NCI-H1694 treated with DMSO at 0.1 percent for 48 hours (cell line): Measurements from ENCODE around the gene OGT.
"Not testable (repeated sequence)": the region's sequence is repeated elsewhere in the genome, so short reads cannot be mapped to it uniquely, and the experiment has no call there.

Source experiments
- DNase-seq: peaks from one replicate; lab custom pipeline; 2025; lab: John Stamatoyannopoulos, UW

The OGT gene

DNA sequence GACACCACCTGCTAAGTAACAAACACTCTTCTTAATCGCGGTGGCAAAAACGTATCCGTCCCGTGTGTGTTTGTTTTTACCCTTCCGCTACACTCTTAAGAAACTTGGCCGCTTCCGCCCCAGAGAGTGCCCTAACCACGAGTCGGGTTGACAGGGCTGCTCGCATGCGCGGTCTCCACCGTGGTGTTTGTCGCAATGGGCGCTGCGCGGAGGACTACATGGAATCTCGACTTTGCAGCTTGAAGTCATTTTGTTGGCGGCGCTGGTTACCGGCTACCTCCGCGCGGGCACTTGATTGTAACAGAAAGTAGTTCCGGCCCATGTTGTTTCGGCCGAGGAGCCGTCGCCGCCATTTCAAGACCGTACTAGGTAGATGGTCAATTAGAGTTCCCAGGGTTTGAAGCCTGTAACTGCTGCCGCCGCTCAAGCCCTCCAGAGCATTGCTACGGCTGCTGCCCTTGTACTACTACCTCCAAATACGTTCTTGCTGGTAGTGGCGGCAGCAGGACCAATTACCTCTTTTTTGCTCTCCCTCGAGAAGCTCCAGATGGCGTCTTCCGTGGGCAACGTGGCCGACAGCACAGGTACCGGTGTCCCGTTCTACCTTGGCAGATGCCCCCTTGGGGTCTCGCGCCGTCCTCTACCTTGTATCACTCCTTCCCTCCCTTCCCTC, at the start of gene OGT:
Gene OGT (plus strand): TSS at position 352 of the 673 bp plus-strand sequence. CDS start 196 bp downstream, at position 548.
- DNase-seq, result peak; percentile 93

DNA sequence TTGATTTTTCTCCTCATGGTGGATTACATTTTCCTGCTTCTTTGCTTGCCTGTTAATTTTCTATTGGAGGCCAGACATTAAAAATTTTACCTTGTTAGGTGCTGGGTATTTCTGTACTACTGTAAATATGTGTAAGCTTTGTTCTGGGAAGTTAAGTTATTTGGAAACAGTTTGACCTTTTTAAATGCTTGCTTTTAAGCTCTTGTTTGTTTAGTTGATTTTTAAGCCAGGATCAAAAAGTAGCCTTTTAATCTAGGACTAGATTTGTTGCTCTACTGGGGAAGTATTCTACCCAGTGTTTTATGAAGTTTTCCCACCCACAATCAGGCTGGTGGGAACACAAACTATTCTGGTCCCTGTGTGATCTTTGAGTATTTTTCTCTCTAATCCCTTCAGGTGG, 45.1 kb upstream of the OGT start:
- no peak for DNase-seq

DNA sequence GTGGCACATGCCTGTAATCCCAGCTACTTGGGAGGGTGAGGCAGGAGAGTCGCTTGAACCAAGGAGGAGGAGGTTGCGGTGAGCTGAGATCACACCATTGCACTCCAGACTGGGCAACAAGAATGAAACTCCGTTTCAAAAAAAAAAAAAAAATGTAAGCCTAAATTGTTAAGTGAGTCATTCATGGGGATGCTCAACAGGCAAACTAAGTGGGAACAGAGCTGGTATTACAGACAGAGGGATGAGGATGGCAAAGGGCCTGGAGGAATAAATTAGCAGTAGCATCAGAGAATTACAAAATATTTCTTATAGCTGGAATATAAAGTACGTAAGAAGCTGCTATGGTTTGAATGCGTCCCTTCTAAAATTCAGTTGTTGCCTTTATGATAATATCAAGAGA, 43.4 kb upstream of the OGT start:
- no peak for DNase-seq

DNA sequence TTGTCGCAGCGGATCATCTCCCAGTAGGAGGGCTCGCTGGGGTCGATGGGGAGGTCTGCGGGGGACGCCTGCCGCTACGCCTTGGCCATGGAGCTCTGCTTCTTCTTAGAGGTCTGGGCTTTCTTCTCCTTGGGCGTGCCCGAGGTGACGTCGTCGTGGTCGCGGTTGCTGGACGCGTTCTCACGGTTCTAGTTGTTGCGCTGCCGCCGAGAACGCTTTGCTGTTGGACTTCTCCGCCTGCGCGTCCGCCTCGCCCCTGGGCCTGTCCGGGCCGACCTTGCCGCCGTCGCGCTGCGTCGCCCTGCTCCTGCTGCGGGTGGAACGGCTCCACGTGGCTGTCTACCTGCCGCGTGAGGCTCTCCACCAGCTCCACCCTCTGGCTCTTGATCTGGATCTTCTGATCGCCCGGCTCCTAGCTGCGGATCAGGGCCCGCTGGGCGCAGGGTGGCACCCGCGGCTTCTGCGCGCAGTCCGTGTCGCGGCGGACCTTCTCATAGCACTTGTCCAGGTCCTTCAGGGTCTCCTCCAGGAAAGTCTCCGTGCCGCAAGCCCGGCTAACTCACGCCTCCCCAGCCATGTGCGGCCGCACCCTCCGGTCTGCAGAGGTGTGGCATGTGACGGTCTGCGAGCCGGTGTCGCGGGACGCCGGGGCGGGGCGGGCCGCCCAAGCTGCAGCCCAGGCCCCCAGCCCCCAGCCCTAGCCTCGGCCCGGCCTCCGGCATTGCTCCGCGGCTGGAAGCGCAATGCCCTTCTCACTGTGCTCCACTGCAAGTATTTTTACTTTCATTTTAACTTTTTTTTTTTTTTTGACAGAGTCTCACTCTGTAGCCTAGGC, 40.5 kb upstream of the OGT start:
- DNase-seq, result no peak

DNA sequence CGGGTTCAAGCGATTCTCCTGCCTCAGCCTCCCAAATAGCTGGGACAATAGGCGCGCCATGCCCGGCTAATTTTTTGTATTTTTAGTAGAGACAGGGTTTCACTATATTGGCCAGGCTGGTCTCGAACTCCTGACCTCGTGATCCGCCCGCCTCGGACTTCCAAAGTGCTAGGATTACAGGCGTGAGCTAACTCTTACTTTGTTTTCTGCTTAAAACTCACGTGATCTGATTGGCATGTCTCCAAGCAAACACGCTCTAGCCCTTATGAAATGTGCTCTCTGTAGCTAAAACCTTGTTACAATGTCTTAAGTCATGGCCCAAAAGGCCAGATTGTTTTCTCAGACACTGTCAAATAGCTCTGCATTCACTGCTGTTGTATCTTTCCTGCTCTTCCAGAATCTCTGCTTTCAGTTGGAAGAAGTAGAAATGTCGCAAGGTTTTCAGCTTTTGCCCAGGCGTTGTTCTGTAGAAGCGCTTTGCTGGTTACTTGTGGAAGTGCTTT, 39.7 kb upstream of the OGT start:
- DNase-seq, result no peak

DNA sequence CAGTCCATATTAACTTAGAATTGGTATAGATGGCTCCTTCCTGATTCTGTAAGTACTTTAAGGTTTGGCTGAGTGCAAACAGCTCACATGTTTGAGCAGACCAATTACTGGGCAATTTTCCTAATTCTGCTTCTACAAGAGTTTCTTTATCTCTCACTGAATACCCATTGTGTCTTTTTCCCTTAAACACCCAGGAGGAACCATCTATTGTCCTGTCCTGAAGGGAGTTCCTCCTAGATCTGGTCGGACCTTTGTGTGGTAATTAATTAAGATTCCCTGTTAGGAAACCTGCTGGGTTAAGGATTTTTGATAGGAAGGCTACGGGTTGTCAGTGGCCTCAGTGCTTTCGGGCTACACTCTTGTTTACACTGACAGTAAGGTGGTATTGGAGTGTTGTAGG, 36.9 kb upstream of the OGT start:
- not testable (repeated sequence) for DNase-seq

DNA sequence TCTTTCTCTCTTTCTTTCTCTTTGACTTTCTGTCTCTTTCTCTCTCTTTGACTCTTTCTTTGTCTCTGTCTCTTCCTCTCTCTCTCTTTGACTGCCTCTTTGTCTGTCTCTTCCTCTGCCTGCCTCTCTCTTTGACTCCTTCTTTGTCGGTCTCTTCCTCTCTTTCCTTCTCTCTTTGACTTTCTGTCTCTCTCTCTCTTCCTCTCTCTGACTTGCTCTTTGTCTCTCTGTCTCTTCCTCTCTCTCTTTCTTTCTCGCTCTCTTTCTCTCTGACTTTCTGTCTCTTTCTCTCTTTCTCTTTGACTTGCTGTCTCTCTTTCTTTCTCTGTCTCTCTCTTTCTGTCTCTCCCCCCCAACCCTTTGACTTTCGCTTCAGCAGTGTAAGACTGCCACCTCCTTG, 36.4 kb upstream of the OGT start:
- DNase-seq, result no peak

DNA sequence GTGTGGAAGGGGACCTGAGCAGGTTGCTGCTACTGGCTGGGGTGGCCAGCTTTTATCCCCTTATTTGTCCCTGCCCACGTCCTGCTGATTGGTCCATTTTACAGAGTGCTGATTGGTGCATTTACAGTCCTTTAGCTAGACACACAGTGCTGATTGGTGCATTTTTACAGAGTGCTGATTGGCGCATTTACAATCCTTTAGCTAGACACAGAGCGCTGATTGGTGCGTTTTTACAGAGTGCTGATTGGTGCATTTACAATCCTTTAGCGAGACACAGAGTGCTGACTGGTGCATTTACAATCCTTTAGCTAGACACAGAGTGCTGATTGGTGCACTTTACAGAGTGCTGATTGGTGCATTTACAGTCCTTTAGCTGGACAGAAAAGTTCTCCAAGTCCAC, 30.8 kb upstream of the OGT start:
- not testable (repeated sequence) for DNase-seq

DNA sequence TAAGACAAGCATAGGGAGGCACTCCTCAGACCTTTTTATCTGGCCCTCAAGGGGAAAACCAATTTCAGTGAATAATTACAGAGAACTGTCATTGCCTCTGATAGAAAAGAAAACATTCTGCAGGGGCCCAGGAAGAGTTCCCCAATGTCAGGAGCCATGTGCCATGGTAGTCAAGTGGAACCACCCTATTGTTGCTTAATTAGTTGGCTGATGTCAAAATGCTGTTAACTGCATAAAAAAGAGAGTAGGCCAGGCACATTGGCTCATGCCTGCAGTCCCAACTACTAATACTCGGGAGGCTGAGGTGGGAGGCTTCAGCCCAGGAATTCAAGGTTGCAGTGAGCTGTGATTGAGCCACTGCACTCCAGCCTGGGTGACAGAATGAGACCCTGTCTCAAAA, 28.6 kb upstream of the OGT start:
- no peak for DNase-seq

DNA sequence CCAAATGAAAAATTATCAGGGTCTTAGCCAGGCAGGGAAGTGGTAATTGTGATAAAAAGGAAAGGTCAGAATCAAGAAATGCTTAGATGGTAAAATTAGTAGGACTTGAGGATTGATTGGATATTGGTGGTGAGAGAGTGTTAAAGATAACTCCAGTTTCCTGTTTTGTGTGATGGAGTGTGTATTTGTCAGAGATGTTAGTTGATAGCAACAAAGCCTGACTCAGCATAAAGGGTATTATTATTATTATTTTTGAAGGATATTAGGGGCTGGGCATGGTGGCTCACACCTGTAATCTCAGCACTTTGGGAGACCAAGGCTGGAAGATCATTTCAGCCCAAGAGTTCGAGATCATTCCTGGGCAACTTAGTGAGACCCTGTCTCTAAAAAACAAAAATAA, 23.6 kb upstream of the OGT start:
- no peak for DNase-seq

DNA sequence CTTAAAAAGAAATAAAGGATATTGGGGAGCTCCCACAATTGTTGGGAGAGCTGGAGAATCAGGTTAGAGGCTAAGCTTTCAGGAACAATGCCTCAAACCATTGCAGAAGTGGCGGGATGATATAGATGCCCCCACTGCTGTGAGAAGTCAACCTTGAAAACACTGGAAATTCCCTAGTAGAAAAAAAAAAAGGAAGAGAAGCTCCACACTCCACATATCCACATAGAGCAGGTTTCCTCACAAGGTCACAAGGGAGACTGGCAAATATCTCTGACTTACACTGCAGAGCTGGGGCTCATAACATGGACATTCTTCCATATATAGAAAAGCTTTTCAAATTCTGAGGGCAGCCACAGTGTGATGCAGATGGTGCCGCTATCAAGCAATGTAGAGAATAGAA, 22.7 kb upstream of the OGT start:
- no peak for DNase-seq

DNA sequence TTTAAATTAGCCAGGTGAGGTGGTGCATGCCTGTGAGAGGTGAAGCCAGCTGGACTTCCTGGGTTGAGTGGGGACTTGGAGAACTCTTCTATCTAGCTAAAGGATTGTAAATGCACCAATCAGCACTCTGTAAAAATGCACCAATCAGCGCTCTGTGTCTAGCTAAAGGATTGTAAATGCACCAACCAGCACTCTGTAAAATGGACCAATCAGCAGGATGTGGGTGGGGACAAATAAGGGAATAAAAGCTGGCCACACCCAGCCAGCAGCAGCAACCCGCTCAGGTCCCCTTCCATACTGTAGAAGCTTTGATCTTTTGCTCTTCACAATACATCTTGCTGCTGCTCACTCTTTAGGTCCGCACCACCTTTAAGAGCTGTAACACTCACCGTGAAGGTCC, 19.2 kb upstream of the OGT start:
- DNase-seq, result not testable (repeated sequence)

DNA sequence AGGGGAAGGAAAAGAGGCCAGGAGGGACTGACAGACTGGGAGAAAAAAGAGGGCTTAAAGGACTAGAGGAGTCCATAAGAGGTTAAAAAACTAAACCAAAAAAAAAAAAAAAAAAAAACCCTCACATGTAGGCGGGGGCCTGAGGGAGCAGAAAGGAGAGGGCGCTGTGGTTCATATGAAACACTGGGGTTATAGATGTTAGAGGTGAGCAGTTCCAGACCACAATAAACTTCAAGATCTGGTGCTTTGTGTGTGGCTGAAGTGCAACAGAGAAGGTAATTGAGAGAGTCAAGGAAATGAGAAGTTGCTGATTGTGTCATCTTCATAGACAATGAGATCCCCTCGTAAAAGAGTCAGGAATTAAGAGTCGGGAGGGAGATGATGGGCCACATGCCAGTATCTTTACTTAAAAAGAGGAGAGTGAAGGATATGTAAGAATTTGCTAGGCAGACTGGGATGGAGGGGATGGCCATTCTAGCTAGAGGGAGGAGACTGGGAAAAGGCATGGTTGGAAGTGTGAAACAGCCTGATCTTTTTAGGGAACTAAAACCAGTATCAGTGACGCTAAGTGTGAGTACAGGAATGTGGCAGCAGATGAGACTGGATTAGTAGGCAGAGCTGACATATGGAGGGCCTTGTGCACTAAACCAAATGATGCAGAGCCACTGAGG, 18.4 kb upstream of the OGT start:
- no peak for DNase-seq

DNA sequence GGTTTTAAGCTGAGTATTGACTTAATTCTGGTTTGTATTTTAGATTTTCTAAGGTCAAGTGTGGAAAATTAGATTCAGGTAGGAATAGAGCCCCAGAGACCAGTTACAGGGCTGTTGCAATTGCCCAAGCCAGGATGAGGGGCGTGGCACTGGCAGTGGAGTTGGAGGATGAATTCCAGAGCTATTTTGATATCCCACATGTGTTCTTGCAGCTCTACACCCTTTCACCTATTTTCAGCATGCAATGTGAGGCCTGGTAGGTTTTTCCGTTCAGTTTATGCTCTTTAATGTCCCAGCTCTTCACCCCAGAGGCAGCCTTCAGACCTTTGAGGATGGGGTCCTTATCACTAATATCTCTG, 17.9 kb upstream of the OGT start:
- DNase-seq, result no peak

DNA sequence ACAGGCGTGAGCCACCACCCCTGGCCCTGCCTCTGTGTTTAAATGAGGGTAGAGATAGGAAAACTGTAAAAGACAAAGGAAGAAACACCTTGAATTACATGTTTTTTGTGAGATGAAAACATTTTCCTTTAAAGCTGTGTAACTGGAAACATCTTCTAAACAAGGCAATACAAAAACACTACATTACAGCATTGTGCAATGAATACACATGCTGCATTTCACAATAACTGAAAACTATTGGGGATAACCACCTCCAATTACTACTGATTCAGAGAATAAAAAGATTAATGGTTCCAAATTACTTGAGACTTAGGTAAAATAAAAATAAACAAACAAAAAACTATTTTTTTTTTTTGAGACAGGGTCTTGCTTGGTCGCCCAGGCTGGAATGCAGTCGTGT, 7.6 kb upstream of the OGT start:
- DNase-seq, result no peak

DNA sequence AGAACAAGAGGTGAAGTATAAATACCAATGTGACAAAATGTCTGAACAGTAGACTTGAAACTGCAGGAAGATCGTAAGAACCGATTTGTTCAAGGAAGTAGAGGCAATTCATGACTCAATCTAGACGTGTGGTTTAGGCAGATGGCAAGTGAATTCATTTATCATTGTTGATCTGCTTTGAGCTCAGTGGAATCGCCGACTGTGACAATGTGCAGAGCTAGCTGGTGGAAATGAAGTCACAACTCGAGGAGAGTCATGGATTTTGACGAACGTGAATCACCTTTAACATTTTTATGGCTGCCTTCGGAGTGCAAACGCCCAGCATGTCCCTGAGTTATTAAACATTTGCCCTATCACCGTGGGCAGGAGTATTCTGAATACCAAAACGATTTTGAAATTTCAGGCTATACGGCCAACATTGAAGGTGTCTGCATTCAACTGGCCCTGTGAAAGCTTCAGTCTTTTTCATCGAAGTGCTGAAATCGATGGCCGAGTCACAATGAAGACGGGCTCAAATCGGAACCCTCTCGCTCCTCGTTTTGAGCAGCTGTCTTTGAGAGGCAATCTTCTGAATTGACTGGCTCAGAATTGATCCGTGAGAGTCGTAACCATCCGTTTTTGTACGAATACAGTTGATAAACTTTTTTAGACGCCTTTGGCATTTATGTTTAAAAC, 689 bp upstream of the OGT start:
- no peak for DNase-seq

DNA sequence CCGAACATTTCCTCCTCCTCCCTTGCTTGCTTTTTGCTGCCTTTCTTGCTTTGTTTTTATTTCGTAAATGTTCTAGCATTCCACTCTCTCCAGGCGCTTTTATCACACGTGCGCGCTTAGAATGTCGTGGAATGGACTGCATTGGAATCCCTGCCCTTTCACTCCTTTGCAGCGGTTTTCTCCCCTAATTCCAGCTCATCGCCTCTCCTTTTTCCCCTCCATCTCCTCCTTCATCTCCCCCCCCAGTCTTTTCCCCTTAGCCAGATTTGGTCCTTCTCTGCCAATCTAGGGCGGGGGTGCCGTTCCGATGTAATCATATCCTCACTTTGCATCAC, 579 bp downstream of the OGT start:
- no peak for DNase-seq

DNA sequence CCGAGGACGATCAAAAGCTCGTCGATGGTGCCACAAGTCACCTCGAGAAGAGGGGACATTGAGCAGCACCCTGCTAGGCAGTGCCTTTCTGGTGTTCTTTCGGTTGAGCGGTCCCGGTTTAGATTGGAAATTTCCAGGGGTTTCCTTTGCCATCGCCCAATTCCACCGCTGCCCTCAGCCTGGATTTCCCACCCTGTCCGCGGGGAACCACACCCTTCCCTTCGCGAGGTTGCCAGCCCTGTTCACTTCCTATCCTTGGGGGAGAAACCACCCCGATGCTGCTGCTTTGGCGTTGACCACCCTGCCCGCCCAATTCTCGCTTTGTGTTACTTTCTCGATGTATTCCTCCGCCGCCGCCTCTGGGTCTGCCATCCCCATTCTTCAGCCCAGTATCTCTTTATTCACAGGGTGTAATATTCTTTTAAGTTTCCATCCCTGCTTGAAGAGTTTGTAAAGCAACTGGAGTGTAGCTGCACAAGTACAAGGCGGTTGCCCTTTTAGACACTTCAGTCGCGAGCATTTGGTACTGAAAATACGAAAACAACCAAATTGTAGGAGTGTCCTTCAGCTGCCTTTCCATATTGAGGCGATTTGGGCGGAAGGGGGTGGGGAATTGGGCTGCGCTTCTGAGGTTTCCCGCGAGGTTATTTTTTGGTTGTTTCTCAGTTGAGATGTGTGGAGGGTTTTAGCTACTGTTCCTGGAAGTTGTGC, 1.1 kb downstream of the OGT start:
- peak; percentile 30 for DNase-seq

DNA sequence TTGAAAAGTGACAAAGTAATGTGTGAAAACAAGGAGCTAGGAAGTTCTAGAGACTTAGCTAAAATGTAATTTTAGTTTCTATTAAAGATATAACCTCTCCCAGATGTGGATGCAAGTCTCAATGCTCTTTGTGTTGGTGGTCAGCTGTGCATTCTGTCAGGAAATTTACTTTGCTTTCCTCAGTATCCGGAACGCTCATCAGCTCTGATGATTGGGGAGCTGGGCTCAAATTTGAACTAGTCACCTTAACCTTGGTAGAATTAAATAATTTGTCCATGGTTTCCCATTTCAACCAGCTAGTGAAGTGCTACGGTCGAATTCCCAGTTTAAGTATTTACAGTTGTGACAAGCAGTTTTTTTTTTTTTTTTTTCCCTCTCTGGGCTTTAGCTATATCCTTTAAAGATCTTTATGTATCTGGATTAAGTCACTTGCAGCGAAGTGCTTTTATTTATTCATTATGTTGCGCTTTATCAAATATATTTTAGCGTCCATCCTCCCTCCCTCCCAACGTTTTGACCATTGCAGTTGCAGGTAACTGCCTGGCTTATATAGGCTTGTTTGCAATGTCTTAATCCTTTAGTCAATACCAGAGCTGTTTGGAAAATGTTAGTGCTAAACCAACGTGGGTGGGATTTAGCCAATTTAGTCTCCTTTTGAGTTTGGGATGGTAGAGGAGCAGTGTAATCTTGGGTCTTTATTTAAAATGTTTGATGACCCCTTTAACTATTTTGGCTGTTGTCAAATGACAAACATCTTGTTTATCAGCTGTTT, 2.1 kb downstream of the OGT start:
- DNase-seq, result no peak

DNA sequence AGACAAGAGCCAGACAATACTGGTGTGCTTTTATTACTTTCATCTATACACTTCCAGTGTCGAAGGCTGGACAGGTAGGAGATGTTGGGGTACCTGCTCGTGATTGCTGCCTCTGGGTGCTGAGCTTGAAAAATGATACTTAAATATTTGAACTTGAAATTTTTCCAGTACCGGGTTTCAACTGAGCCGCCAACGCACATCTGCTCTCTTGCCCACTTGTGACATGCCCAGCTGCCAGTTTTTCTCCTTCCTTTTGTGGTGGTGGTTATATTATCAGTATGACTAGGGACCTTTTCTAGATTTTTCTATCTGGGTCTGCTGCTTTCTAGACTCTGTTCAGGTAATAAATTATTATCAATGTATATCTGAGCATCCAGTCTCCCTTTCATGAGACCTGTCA, 3.4 kb downstream of the OGT start:
- no peak for DNase-seq

DNA sequence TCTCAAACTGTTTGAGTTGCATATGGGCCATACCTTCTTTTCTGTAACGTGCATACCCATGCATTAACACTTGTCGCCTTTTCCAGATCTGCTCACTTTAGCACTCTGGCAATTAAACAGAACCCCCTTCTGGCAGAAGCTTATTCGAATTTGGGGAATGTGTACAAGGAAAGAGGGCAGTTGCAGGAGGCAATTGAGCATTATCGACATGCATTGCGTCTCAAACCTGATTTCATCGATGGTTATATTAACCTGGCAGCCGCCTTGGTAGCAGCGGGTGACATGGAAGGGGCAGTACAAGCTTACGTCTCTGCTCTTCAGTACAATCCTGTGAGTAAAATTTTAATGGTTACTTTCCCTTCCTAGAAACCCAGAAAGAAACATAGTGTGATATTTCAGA, 4.8 kb downstream of the OGT start:
- no peak for DNase-seq
